Natural killer cell (primary cell): ENCODE results near the gene CACNA2D3. TPM values are rescaled to one million over a fixed set of nuclear protein-coding genes. Genes with fewer than 3 reads are reported as not detected.

Experiments
- ATAC-seq, 3 donors: fragments of 150-1000 bp in 2 of 3; fragments of 200-7000 bp in 1 of 3; cut with Tn5 transposase; 1 replicate in 1 of 3; 2 replicates in 2 of 3; pipeline ENCODE4 v1.10.0; 2021; ENCODE audit warnings: mild to moderate bottlenecking in 2 of 3, moderate library complexity in 2 of 3
- DNase-seq, 2 donors: peaks; one replicate each; pipeline versions ENCODE4 v3.0.0 to v3.0.0-alpha.2; 2013 to 2021; ENCODE audit warnings: mixed read lengths in 1 of 2
- H3K27ac ChIP-seq: one replicate; pipeline ENCODE4 v1.5.1; 2013; ENCODE audit warnings: mild to moderate bottlenecking, low read length
- H3K27me3 ChIP-seq: one replicate; pipeline ENCODE4 v1.6.1; 2013; ENCODE audit warnings: low read length; ENCODE audit not compliant: control insufficient read depth, insufficient read depth
- H3K36me3 ChIP-seq: one replicate; pipeline ENCODE4 v1.6.1; 2013; ENCODE audit warnings: low read length; ENCODE audit not compliant: control insufficient read depth, insufficient read depth
- H3K4me1 ChIP-seq: one replicate; pipeline ENCODE4 v1.6.1; 2013; ENCODE audit warnings: low read length; ENCODE audit not compliant: control insufficient read depth, insufficient read depth
- H3K4me3 ChIP-seq: one replicate; pipeline ENCODE4 v1.5.1; 2013; ENCODE audit warnings: low read length
- H3K9me3 ChIP-seq: one replicate; pipeline ENCODE4 v1.6.1; 2013; ENCODE audit warnings: low read length; ENCODE audit not compliant: control insufficient read depth, insufficient read depth
- H3K27ac Mint-ChIP-seq, 2 donors: one replicate each; pipeline ENCODE4 v1.8.0; 2022; ENCODE audit warnings: mild to moderate bottlenecking in 2 of 2, mixed read lengths in 2 of 2, moderate library complexity in 1 of 2
- H3K27me3 Mint-ChIP-seq, 2 donors: one replicate each; pipeline ENCODE4 v1.8.0; 2022; ENCODE audit warnings: low read depth in 2 of 2, mixed read lengths in 2 of 2
- H3K36me3 Mint-ChIP-seq: one replicate; pipeline ENCODE4 v1.8.0; 2022; ENCODE audit warnings: mixed read lengths
- H3K4me1 Mint-ChIP-seq, 2 donors: one replicate each; pipeline ENCODE4 v1.8.0; 2022; ENCODE audit warnings: mixed read lengths in 2 of 2
- H3K4me3 Mint-ChIP-seq: one replicate; pipeline ENCODE4 v1.8.0; 2022; ENCODE audit warnings: mild to moderate bottlenecking, moderate library complexity, mixed read lengths
- H3K9me3 Mint-ChIP-seq, 2 donors: one replicate each; pipeline ENCODE4 v1.8.0; 2022; ENCODE audit warnings: mixed read lengths in 2 of 2
- CTCF ChIP-seq: fragments of 200-600 bp; IDR thresholded peaks from one replicate; pipeline ENCODE4 v1.8.0; 2022; ENCODE audit warnings: antibody characterized with exemption
- WGBS: methylation state at CpG from one replicate; pipeline ENCODE4 v1.1.7; 2013; ENCODE audit warnings: missing lambda C conversion rate; ENCODE audit not compliant: insufficient coverage; 5-methylcytosine and 5-hydroxymethylcytosine counted together
- intact Hi-C: fragments of 100-400 bp; cut with micrococcal nuclease; formaldehyde crosslinking; loops from one replicate; pipeline ENCODE4 v1.14.2; 2022
- total RNA-seq, 4 donors: library from RNA; stranded (reverse); fragments of 120-200 nt in 1 of 4; gene quantifications; one replicate each; pipeline versions ENCODE4 v1.2.3 to v1.2.4, GENCODE V29; 2013 to 2022

The CACNA2D3 gene
- total RNA-seq, 3 donors from 2014 or later (not counting 1 experiment from before 2014, with no cell fraction given), result 0.49 TPM; not detected in 2

GRCh38 chr3:54641226-54642014 is 519.1 kb downstream of the CACNA2D3 start:
- Mint-ChIP-seq H3K27me3 (peaks cover 17 to 19% of the 10 kb centered on the region in 2 donors), H3K4me3 (no peak overlapping the region), H3K27ac (no peak overlapping the region), H3K4me1 (no peaks in the 10 kb centered on the region), H3K9me3 (peaks cover 0 to 12% of the 10 kb centered on the region in 2 donors), H3K36me3 (peaks cover 11% of the 10 kb centered on the region)
- Histone ChIP-seq H3K27ac (no peak overlapping the region), H3K4me3 (no peak overlapping the region), H3K9me3 (no peaks in the 10 kb centered on the region), H3K36me3 (no peaks in the 10 kb centered on the region), H3K27me3 (no peaks in the 10 kb centered on the region), H3K4me1 (no peaks in the 10 kb centered on the region)
- no peak for DNase-seq
- ATAC-seq, result no peak
- no peak for TF ChIP-seq CTCF
- WGBS, result 42% methylated on average over 1 of the region's 2 CpGs
- intact Hi-C loops, result no loop called here

- peaks cover 3% of the 10 kb centered on the region for H3K9me3 ChIP-seq
- H3K4me3 Mint-ChIP-seq, result no peak overlapping the region
- peaks cover 0 to 12% of the 10 kb centered on the region in 2 donors for H3K9me3 Mint-ChIP-seq
- DNase-seq (no peak), ATAC-seq (no peak)
- no peaks in the 10 kb centered on the region for H3K4me1 Mint-ChIP-seq
- TF ChIP-seq CTCF, result no peak
- H3K36me3 Mint-ChIP-seq, result peaks cover 11% of the 10 kb centered on the region
- WGBS, result 92% methylated on average over 6 of the region's 6 CpGs
- H3K27me3 ChIP-seq, result no peaks in the 10 kb centered on the region
- H3K4me1 ChIP-seq, result no peaks in the 10 kb centered on the region
- no peak overlapping the region for H3K4me3 ChIP-seq
- H3K36me3 ChIP-seq, result no peaks in the 10 kb centered on the region
- H3K27ac Mint-ChIP-seq, result no peak overlapping the region
- no peak overlapping the region for H3K27ac ChIP-seq
- intact Hi-C loops, result no loop called here
- H3K27me3 Mint-ChIP-seq, result peaks cover 17 to 19% of the 10 kb centered on the region in 2 donors
Observed at GRCh38 chr3:54642147-54642546, 519.8 kb downstream of the CACNA2D3 start.

- ATAC-seq (no peak), DNase-seq (no peak)
- Mint-ChIP-seq H3K4me1 (no peaks in the 10 kb centered on the region), H3K27ac (no peak overlapping the region), H3K4me3 (no peak overlapping the region), H3K9me3 (peaks cover 4 to 15% of the 10 kb centered on the region in 2 donors), H3K36me3 (no peaks in the 10 kb centered on the region), H3K27me3 (no peaks in the 10 kb centered on the region)
- H3K36me3 ChIP-seq, result no peaks in the 10 kb centered on the region
- intact Hi-C loops, result no loop called here
- H3K27me3 ChIP-seq, result no peaks in the 10 kb centered on the region
- no peak overlapping the region for H3K4me3 ChIP-seq
- H3K4me1 ChIP-seq, result no peaks in the 10 kb centered on the region
- no peak overlapping the region for H3K27ac ChIP-seq
- TF ChIP-seq CTCF, result no peak
- H3K9me3 ChIP-seq, result peaks cover 3% of the 10 kb centered on the region
Observed at GRCh38 chr3:54647721-54648120, 525.4 kb downstream of the CACNA2D3 start.

- Histone ChIP-seq H3K27me3 (no peaks in the 10 kb centered on the region), H3K36me3 (no peaks in the 10 kb centered on the region), H3K4me3 (no peak overlapping the region), H3K27ac (no peak overlapping the region), H3K9me3 (peaks cover 3% of the 10 kb centered on the region), H3K4me1 (no peaks in the 10 kb centered on the region)
- H3K4me3 Mint-ChIP-seq, result no peak overlapping the region
- H3K27me3 Mint-ChIP-seq, result no peaks in the 10 kb centered on the region
- intact Hi-C loops, result no loop called here
- no peaks in the 10 kb centered on the region for H3K4me1 Mint-ChIP-seq
- no peaks in the 10 kb centered on the region for H3K36me3 Mint-ChIP-seq
- TF ChIP-seq CTCF, result no peak
- ATAC-seq (no peak), DNase-seq (no peak)
- H3K27ac Mint-ChIP-seq, result no peak overlapping the region
- peaks cover 4 to 9% of the 10 kb centered on the region in 2 donors for H3K9me3 Mint-ChIP-seq
Observed at GRCh38 chr3:54649551-54649950, 527.2 kb downstream of the CACNA2D3 start.
